22Rv1 (cell line): ENCODE data around the gene CDK5.

Source experiments
- H3K27ac ChIP-seq: fragments of 450-650 bp; 2 replicates; pipeline ENCODE4 v1.5.1; 2017
- ZFX ChIP-seq: fragments of 450-650 bp; IDR thresholded peaks from 2 replicates; pipeline ENCODE4 v1.6.1; 2017; ENCODE audit warnings: antibody characterized with exemption, borderline replicate concordance
- TF ChIP-seq, protein P1 (sequence below): fragments of 450-650 bp; IDR thresholded peaks from 2 replicates; pipeline ENCODE4 v1.5.1; 2017; ENCODE audit warnings: mild to moderate bottlenecking

CDK5 gene

GRCh38 chr7:151081170-151082101 is 23.7 kb upstream of the CDK5 start:
- TF ChIP-seq ZFX, result no peak
- TF ChIP-seq, protein P1, sequence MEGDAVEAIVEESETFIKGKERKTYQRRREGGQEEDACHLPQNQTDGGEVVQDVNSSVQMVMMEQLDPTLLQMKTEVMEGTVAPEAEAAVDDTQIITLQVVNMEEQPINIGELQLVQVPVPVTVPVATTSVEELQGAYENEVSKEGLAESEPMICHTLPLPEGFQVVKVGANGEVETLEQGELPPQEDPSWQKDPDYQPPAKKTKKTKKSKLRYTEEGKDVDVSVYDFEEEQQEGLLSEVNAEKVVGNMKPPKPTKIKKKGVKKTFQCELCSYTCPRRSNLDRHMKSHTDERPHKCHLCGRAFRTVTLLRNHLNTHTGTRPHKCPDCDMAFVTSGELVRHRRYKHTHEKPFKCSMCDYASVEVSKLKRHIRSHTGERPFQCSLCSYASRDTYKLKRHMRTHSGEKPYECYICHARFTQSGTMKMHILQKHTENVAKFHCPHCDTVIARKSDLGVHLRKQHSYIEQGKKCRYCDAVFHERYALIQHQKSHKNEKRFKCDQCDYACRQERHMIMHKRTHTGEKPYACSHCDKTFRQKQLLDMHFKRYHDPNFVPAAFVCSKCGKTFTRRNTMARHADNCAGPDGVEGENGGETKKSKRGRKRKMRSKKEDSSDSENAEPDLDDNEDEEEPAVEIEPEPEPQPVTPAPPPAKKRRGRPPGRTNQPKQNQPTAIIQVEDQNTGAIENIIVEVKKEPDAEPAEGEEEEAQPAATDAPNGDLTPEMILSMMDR, result no peak
- H3K27ac ChIP-seq, result peak overlapping the region; percentile 100

DNA sequence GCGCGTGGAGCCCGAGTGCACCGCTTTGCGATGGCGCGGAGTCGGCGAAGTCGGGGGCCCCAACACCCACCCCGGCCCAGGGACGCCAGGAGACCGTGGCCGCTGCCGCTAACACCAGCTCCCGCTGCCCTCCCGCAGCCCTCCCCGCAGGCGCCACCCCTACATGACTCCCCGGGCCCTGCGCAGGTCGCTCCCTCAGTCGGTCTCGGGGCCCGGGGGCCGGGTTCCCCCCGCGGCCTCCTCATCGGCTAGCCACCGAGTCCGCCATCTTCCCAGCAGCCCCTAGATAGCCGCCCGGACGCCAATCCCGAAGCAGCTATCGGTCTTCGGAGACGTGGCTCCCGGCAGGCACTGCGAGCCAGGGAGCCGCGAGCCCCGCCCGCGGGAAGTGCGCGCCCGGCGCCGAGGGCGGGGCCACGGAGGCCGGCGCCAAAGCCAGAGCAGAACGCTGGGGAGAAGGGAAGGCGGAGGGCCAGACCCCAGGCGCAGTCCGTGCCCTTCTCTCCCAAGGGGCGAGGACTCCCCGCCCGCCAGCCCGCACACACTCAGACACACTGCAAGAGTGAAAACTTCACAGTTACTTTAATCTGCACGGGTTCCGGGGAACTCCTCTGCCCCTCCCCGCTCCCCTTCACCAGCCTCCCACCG is 22.9 kb upstream of the CDK5 start, which contains the start of gene FASTK:
Gene FASTK (minus strand): TSS at position 288 of the 648 bp plus-strand sequence. CDS start 43 bp downstream, at position 245.
- peak within 1 kb of the TSS; percentile 100 for H3K27ac ChIP-seq
- TF ChIP-seq, protein P1, result no peak
- TF ChIP-seq ZFX, result no peak

GRCh38 chr7:151080067-151080521 is 22.4 kb upstream of the CDK5 start:
- peak overlapping the region; percentile 100 for H3K27ac ChIP-seq
- no peak for TF ChIP-seq ZFX
- TF ChIP-seq, protein P1, result no peak

- peak overlapping the region; percentile 100 for H3K27ac ChIP-seq
- TF ChIP-seq ZFX, result no peak
- TF ChIP-seq, protein P1, result no peak
These were observed 21.7 kb upstream of the CDK5 start for GRCh38 chr7:151079199-151079910.

- peak overlapping the region; percentile 100 for H3K27ac ChIP-seq
- TF ChIP-seq, protein P1, result no peak
- TF ChIP-seq ZFX, result no peak
These were observed 20.7 kb upstream of the CDK5 start for GRCh38 chr7:151078233-151079040.

DNA sequence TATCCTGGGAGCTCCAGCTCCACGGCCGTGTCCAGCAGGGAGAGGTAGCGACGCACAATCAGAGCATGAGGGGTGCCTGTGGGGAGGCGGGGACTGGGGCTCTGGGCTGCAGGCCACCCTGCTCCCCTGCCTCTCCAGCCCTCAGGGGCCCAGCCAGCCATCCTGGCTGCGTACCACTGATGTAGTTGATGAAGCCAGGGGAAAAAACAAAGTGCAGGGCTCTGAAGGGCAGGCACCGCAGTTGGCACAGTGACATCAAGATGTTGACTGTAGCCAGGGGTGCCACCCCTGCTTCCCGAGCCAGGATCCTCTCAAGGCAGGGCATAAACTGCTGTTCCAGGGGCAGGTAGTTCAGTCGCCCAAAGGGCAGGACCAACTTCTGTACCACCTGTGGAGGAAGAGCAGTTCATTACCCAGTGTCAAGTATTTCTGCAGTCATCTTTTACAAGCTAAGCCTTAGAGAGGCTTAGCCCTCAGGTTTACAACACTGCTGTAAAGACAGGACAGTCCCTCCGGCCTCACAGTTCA is 20.1 kb upstream of the CDK5 start:
- TF ChIP-seq ZFX, result no peak
- TF ChIP-seq, protein P1, result no peak

More for the DNA sequence above, 20.1 kb upstream of the CDK5 start:
- H3K27ac ChIP-seq, result peak overlapping the region; percentile 100
